HUDEP-2 (cell line): ENCODE measurements around the gene ZBTB7C.

Experiments
- DNase-seq, 76 experiments: peaks; one replicate each; lab custom pipeline; 2025; ENCODE audit not compliant: unreplicated experiment in 76 of 76; lab: John Stamatoyannopoulos, UW

The ZBTB7C gene

GRCh38 chr18:48077291-48077690, 331.9 kb downstream of the ZBTB7C start:
- DNase-seq: no peak

GRCh38 chr18:48076461-48076860, 332.7 kb downstream of the ZBTB7C start:
- DNase-seq: no peak

- DNase-seq: no peak
These were observed 333.5 kb downstream of the ZBTB7C start for GRCh38 chr18:48075707-48076093.

- DNase-seq: no peak
These were observed 334.1 kb downstream of the ZBTB7C start for GRCh38 chr18:48074929-48075706.

GRCh38 chr18:48073211-48073930, 335.8 kb downstream of the ZBTB7C start:
- DNase-seq: no peak

- no peak for DNase-seq
These were observed 336.6 kb downstream of the ZBTB7C start for GRCh38 chr18:48072428-48073204.

GRCh38 chr18:48068916-48069445, 340.2 kb downstream of the ZBTB7C start:
- DNase-seq: no peak

GRCh38 chr18:48066225-48066652, 342.9 kb downstream of the ZBTB7C start:
- DNase-seq: no peak

- DNase-seq: no peak
These were observed 343.6 kb downstream of the ZBTB7C start for GRCh38 chr18:48065601-48065995.

GRCh38 chr18:48064978-48065600, 344.1 kb downstream of the ZBTB7C start:
- DNase-seq: no peak

GRCh38 chr18:48061781-48062570, 347.2 kb downstream of the ZBTB7C start:
- no peak for DNase-seq

GRCh38 chr18:48060970-48061369, 348.2 kb downstream of the ZBTB7C start:
- DNase-seq: no peak

GRCh38 chr18:48060346-48060745, 348.8 kb downstream of the ZBTB7C start:
- no peak for DNase-seq

- no peak for DNase-seq
These were observed 349.6 kb downstream of the ZBTB7C start for GRCh38 chr18:48059455-48060010.

- no peak for DNase-seq
These were observed 350.7 kb downstream of the ZBTB7C start for GRCh38 chr18:48058486-48058885.

- no peak for DNase-seq
These were observed 352.2 kb downstream of the ZBTB7C start for GRCh38 chr18:48057018-48057417.

- DNase-seq: no peak
These were observed 353.8 kb downstream of the ZBTB7C start for GRCh38 chr18:48055351-48055750.

GRCh38 chr18:48053881-48054816, 355.0 kb downstream of the ZBTB7C start:
- DNase-seq: no peak
